H9 (cell line): ENCODE results near the gene DPP3. TPM values are rescaled to one million over a fixed set of nuclear protein-coding genes. Genes with fewer than 3 reads are reported as not detected.

Experiments used
- DNase-seq: peaks from one replicate; pipeline ENCODE4 v3.0.0-alpha.2; 2017
- H2AFZ ChIP-seq: one replicate; pipeline ENCODE4 v1.6.1; 2013; ENCODE audit warnings: mild to moderate bottlenecking, low read length, control low read depth, moderate library complexity
- H2AK5ac ChIP-seq: 2 replicates; pipeline ENCODE4 v1.6.1; 2013; ENCODE audit warnings: low read length, control low read depth, mixed read lengths; ENCODE audit not compliant: insufficient read length
- H2BK120ac ChIP-seq: one replicate; pipeline ENCODE4 v1.6.1; 2013; ENCODE audit warnings: low read depth, mild to moderate bottlenecking, low read length, control low read depth, inconsistent platforms; ENCODE audit not compliant: poor library complexity, severe bottlenecking
- H2BK12ac ChIP-seq: 2 replicates; pipeline ENCODE4 v1.6.1; 2013; ENCODE audit warnings: low read length, control low read depth, mixed read lengths, low read depth; ENCODE audit not compliant: insufficient read length
- H2BK15ac ChIP-seq: 2 replicates; pipeline ENCODE4 v1.6.1; 2013; ENCODE audit warnings: low read depth, low read length, control low read depth
- H2BK20ac ChIP-seq: one replicate; pipeline ENCODE4 v1.6.1; 2013; ENCODE audit warnings: low read depth, mild to moderate bottlenecking, low read length, control low read depth, inconsistent platforms; ENCODE audit not compliant: poor library complexity, severe bottlenecking
- H2BK5ac ChIP-seq: 2 replicates; pipeline ENCODE4 v1.6.1; 2013; ENCODE audit warnings: low read length, control low read depth, mixed read lengths; ENCODE audit not compliant: insufficient read length
- H3K14ac ChIP-seq: 2 replicates; pipeline ENCODE4 v1.6.1; 2013; ENCODE audit warnings: low read length, control low read depth; ENCODE audit not compliant: insufficient read depth
- H3K18ac ChIP-seq: 2 replicates; pipeline ENCODE4 v1.6.1; 2013; ENCODE audit warnings: low read depth, mild to moderate bottlenecking, mixed read lengths, low read length, control low read depth; ENCODE audit not compliant: insufficient read length
- H3K23ac ChIP-seq: 2 replicates; pipeline ENCODE4 v1.6.1; 2013; ENCODE audit warnings: low read length, control low read depth, mixed read lengths, low read depth; ENCODE audit not compliant: insufficient read length
- H3K23me2 ChIP-seq: 2 replicates; pipeline ENCODE4 v1.6.1; 2013; ENCODE audit warnings: low read depth, mild to moderate bottlenecking, mixed read lengths, low read length, control low read depth; ENCODE audit not compliant: insufficient read length, poor library complexity, severe bottlenecking
- H3K27ac ChIP-seq: 2 replicates; pipeline ENCODE4 v1.5.1; 2013; ENCODE audit warnings: low read length, control low read depth, mixed read lengths, low read depth; ENCODE audit not compliant: insufficient read length
- H3K27me3 ChIP-seq: 2 replicates; pipeline ENCODE4 v1.6.1; 2013; ENCODE audit warnings: low read length, control low read depth, inconsistent platforms; ENCODE audit not compliant: insufficient read depth
- H3K4ac ChIP-seq: 2 replicates; pipeline ENCODE4 v1.6.1; 2013; ENCODE audit warnings: low read depth, mild to moderate bottlenecking, control low read depth, inconsistent platforms, low read length, moderate library complexity
- H3K4me1 ChIP-seq: 2 replicates; pipeline ENCODE4 v1.6.1; 2013; ENCODE audit warnings: low read length, control low read depth, inconsistent platforms; ENCODE audit not compliant: insufficient read depth
- H3K4me2 ChIP-seq: 2 replicates; pipeline ENCODE4 v1.6.1; 2013; ENCODE audit warnings: low read length, control low read depth, mixed read lengths; ENCODE audit not compliant: insufficient read length, insufficient read depth
- H3K56ac ChIP-seq: 2 replicates; pipeline ENCODE4 v1.6.1; 2013; ENCODE audit warnings: low read depth, mild to moderate bottlenecking, mixed read lengths, low read length, control low read depth; ENCODE audit not compliant: insufficient read length
- H3K79me1 ChIP-seq: 2 replicates; pipeline ENCODE4 v1.6.1; 2013; ENCODE audit warnings: low read depth, mild to moderate bottlenecking, moderate library complexity, low read length, control low read depth, inconsistent platforms; ENCODE audit not compliant: insufficient read depth, poor library complexity, severe bottlenecking
- H3K79me2 ChIP-seq: 2 replicates; pipeline ENCODE4 v1.6.1; 2013; ENCODE audit warnings: low read length, control low read depth, inconsistent platforms; ENCODE audit not compliant: insufficient read depth
- H3K9ac ChIP-seq: 2 replicates; pipeline ENCODE4 v1.6.1; 2013; ENCODE audit warnings: low read length, control low read depth, mixed read lengths; ENCODE audit not compliant: insufficient read length; ENCODE audit errors: extremely low read depth
- H3K9me3 ChIP-seq: one replicate; pipeline ENCODE4 v1.6.1; 2013; ENCODE audit warnings: low read depth, low read length, inconsistent platforms; ENCODE audit not compliant: control insufficient read depth
- H3T11ph ChIP-seq: one replicate; pipeline ENCODE4 v1.6.1; 2013; ENCODE audit warnings: mild to moderate bottlenecking, low read length, control low read depth, inconsistent platforms
- H4K20me1 ChIP-seq: one replicate; pipeline ENCODE4 v1.6.1; 2013; ENCODE audit not compliant: control insufficient read depth, insufficient read length, insufficient read depth
- H4K5ac ChIP-seq: 2 replicates; pipeline ENCODE4 v1.6.1; 2013; ENCODE audit warnings: low read depth, mild to moderate bottlenecking, mixed read lengths, low read length, control low read depth; ENCODE audit not compliant: insufficient read length
- H4K8ac ChIP-seq: replicated peaks from 2 replicates; pipeline ENCODE4 v1.6.1; 2013; ENCODE audit warnings: low read length, control low read depth, mixed read lengths, low read depth; ENCODE audit not compliant: insufficient read length
- H4K91ac ChIP-seq: 2 replicates; pipeline ENCODE4 v1.6.1; 2013; ENCODE audit warnings: low read depth, mild to moderate bottlenecking, moderate library complexity, mixed read lengths, low read length, control low read depth; ENCODE audit not compliant: insufficient read length
- H3K27ac Mint-ChIP-seq, 3 experiments: 2 replicates in 2 of 3; 3 replicates in 1 of 3; pipeline ENCODE4 v1.8.0; 2020 to 2021; ENCODE audit warnings: mixed read lengths in 3 of 3, mild to moderate bottlenecking in 1 of 3, moderate library complexity in 1 of 3
- H3K27me3 Mint-ChIP-seq: 2 replicates; pipeline ENCODE4 v1.8.0; 2021; ENCODE audit warnings: low read depth, mild to moderate bottlenecking, moderate library complexity, mixed read lengths
- H3K36me3 Mint-ChIP-seq, 3 experiments: 2 replicates in 2 of 3; 3 replicates in 1 of 3; pipeline ENCODE4 v1.8.0; 2020 to 2021; ENCODE audit warnings: low read depth in 3 of 3, mixed read lengths in 3 of 3; ENCODE audit not compliant: insufficient read depth in 1 of 3
- H3K4me1 Mint-ChIP-seq, 2 experiments: 2 replicates each; pipeline ENCODE4 v1.8.0; 2020; ENCODE audit warnings: mixed read lengths in 2 of 2
- H3K4me3 Mint-ChIP-seq, 2 experiments: 2 replicates in 1 of 2; 3 replicates in 1 of 2; pipeline ENCODE4 v1.8.0; 2020 to 2021; ENCODE audit warnings: mild to moderate bottlenecking in 2 of 2, mixed read lengths in 2 of 2, moderate library complexity in 1 of 2
- H3K9me3 Mint-ChIP-seq, 2 experiments: 2 replicates in 1 of 2; 3 replicates in 1 of 2; pipeline ENCODE4 v1.8.0; 2020; ENCODE audit warnings: mild to moderate bottlenecking in 2 of 2, mixed read lengths in 2 of 2, moderate library complexity in 1 of 2
- CTCF ChIP-seq: fragments of 200-600 bp; sonication (generic); conservative IDR thresholded peaks from 3 replicates; pipeline ENCODE4 v1.8.0; 2021; ENCODE audit warnings: antibody characterized with exemption, mild to moderate bottlenecking
- WGBS: extraction: QIAGEN DNeasy Blood & Tissue Kit; methylation state at CpG from one replicate; pipeline ENCODE4 v1.1.7; 2013; ENCODE audit warnings: missing lambda C conversion rate, low lambda C conversion rate, mixed read lengths; ENCODE audit not compliant: insufficient read length; ENCODE audit errors: extremely low coverage; 5-methylcytosine and 5-hydroxymethylcytosine counted together
- total RNA-seq: library from RNA; stranded (reverse); gene quantifications from 2 replicates; pipeline ENCODE4 v1.2.1, GENCODE V29; 2021

DPP3 gene
- total RNA-seq, 1 experiment from 2014 or later = 85.3 TPM

DNA sequence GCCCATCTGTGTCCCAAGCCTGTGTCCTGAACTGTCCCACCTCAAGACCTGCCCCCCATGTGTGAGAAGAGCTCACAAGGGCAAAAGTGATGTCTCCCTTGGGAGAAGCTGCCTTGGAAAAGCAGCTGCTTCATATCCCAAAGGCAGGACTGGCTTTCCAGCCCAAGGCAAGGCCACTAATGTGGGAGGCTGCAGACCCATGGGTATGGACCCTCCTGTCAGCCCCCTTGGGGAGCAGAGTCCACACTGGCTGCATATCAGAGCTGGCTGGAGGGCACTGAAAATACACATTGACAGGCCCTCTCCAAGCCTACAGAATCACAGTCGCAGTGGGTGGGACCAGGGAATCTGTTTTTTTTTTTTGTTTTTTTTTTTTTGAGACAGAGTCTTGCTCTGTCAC lies 10.8 kb upstream of the DPP3 start:
- Mint-ChIP-seq H3K27me3 (peaks cover 6% of the 10 kb centered on the region), H3K4me3 (no peak overlapping the region), H3K4me1 (peaks cover 26 to 42% of the 10 kb centered on the region in 2 experiments), H3K27ac (no peak overlapping the region), H3K36me3 (peaks cover 3 to 30% (median 21%) of the 10 kb centered on the region in 3 experiments; a peak in 6 of 7 replicates), H3K9me3 (no peaks in the 10 kb centered on the region)
- Histone ChIP-seq H3K56ac (no peak overlapping the region), H2BK12ac (no peak overlapping the region), H2AK5ac (no peak overlapping the region), H3K23me2 (peaks cover 6% of the 10 kb centered on the region), H3K18ac (no peak overlapping the region), H4K20me1 (no peaks in the 10 kb centered on the region), H2AFZ (no peak overlapping the region), H2BK15ac (no peak overlapping the region), H3K23ac (no peak overlapping the region), H3K4me1 (no peaks in the 10 kb centered on the region; the same call in 1 of the 2 replicates), H2BK20ac (no peak overlapping the region), H3K14ac (no peak overlapping the region), H3K9ac (no peak overlapping the region), H2BK120ac (no peak overlapping the region), H2BK5ac (no peak overlapping the region), H3T11ph (no peak overlapping the region), H4K5ac (no peak overlapping the region), H3K9me3 (no peaks in the 10 kb centered on the region), H3K79me2 (no peaks in the 10 kb centered on the region), H3K4me2 (no peak overlapping the region), H3K79me1 (no peaks in the 10 kb centered on the region), H3K27ac (no peak overlapping the region), H3K4ac (no peak overlapping the region), H4K91ac (no peak overlapping the region), H4K8ac (no peak overlapping the region), H3K27me3 (no peaks in the 10 kb centered on the region)
- no peak for TF ChIP-seq CTCF
- no peak for DNase-seq
- WGBS = no CpG with 5 or more reads among the region's 1 CpG
